Measurements from ENCODE around the gene AIDA.

AIDA gene

DNA sequence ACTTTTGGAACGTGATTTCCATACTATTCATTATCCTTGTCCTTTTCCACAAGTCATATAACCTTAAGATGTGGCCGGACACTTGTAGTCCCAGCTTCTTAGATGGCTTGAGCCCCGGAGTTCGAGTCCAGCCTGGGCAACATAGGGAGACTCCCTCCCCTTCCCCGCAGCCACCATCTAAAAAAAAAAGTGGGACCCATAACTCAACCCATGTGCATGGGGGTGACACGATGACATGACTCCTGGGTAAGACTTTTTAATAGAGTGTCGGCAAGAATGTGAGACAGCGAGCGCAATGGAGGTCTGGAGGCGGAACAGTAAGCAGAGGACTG, 68.7 kb downstream of the AIDA start:
- no peak for DNase-seq

DNA sequence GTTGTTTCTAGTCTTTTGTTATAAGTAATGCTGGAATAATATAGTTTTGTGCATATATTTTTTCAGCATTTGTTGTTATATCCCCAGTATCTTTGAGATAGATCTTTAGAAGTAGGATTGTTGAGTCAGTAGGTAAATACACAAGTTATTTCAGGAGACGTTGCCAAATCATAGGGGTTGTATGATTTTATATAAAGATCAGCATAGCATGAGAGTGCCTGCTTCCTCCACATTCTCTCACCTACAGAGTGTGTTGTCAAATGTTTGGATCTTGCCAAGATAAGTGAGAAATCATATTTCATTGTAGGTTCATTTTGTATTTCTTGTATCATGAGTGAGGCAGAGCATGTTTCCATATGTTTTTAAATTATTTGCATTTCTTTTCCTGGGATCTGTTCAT, 69.8 kb downstream of the AIDA start:
- no peak for DNase-seq

DNA sequence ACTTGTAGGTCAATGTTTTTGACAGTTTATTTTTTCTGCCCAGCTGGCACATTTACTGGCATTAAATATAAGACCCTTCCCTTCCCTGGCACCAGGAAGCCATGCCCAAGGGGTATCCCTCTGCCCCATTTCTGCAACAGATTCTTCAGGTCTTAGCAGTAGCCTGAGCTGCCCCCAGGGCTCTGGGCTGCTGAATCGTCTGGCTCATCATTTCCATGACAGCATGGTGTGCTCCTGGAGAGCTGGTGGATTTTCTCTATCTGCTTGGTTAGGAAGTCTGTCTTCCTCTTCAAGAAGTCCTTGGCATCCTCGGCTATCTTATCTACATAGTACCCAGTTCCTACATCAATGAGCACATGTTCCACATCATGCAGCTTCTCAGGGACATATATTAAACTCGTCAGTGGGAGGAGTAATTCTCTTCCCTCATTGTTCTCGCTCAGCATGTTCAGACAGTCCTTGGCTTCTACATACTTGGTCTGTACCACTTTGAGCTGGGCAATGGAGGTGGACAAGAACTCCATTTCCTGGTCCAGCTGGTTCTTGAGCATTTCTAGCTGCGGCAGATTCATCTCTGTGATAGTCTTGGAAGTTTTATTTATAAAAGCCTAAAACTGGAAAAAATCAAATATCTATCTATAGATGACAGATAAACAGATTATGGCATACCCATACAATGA, 70.9 kb downstream of the AIDA start:
- no peak for DNase-seq

DNA sequence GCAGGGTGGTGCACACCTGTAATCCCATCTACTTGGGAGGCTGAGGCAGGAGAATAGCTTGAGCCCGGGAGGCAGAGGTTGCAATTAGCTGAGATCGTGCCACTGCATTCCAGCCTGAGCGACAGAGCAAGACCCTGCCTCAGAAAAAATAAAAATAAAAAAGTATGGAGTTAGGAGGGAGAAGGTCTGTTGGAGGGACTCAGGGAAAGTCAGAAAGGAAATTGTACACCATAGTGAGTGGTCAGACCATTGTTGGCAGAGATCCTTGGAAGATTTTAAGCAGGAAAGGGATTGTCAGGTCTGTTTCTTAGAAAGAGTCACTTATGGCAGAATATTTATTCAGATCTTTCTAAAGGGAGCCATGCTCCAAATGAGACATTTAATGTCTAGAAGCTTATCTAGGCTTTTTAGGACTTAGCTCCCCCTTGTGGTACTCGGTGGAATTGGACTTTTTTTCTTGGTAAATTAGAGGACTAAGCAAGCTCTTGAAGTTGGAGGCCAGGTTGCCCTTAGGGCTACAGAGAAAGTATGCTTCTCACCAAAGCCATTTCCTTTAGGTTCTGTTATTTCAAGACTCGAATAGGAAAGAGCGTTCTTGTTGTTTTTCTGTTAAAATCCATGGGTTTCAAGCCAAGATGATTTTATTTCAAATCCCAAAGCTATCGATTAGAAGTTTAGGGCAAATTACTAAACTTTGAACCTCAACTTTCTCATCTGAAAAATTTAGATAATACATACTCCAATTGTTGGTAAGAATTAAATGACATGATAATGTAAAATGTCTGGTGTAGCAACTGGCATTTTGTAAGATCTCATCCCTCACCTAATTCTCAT, 77.9 kb downstream of the AIDA start:
- peak; percentile 81 for DNase-seq

DNA sequence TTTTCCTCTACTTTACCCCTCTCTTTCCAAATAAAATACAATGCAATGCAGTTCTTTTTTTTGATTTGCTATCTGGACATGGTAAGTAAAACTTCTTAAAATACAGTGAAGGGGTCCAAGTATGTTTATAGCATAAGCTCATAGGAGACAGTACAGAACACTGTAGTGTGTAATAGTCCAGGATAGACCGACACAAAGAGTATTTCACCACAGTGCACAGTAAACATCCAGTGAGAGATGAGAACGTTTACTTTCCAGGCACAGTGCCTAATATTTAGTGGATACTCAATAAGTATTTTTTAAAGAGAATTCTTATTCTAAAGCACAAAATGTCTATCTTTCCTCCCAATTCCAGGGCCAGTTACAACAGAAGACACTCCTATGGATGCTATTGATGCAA, 79.5 kb downstream of the AIDA start:
- DNase-seq = no peak

DNA sequence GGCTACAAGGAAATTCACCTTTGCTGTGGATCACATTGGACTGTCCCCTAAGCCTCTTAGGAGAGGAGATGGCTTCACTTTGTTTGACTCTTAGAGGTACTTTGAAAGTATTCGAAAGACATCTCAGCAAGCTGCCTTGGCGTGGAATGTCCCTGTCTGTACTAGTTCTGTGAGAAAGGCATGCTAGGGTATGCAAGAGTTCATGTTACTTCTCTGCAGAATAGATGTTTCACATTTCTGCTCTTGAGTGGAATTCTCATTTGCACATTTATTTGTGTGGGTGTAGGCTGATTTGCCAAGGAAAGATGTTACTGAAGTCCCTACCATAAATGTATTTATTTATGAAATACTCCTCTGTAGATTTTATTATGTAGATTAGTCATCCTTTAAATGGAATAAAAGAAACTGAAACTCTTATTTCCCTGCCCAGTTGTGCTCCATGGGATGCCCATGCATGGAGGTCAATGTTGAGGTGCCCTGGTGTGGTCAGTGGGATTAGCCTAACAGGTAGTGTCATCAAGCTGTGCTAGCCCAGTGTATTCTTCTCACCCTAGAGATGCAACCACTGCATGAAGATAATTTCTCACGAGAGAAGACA, 80.6 kb downstream of the AIDA start:
- no peak for DNase-seq

DNA sequence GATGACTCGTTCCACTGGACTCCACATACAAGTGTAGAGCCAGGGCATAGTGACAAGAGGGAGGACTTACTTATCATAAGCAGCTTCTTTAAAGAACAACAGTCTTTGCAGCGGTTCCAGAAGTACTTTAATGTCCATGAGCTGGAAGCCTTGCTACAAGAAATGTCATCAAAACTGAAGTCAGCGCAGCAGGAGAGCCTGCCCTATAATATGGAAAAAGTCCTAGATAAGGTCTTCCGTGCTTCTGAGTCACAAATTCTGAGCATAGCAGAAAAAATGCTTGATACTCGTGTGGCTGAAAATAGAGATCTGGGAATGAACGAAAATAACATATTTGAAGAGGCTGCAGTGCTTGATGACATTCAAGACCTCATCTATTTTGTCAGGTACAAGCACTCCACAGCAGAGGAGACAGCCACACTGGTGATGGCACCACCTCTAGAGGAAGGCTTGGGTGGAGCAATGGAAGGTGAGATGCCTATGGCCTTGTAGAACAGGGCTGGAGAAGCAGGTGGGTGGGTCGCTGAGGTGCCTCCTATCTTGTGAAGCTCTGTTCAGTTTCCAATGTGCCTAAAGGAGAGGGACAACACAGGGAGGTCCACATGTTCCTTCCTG, 82.3 kb downstream of the AIDA start:
- DNase-seq = no peak

DNA sequence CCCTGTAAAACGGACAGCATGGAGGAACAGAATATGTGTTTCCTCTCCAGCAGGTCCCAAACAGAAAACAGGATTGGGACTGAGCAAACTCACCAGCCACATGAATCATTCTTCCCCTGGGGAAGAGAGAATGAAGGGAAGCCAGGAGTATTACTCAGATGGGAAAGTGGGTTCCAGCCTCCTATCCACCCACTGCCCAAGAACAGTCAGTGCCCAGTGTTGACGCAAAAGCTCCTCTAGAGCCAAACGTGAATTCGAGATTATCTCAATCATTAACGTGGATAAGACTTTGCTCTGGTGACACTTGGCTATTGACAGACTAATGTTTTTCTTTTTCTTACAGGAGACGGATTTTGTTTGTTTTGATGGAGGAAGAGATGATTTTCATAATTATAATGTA, 85.1 kb downstream of the AIDA start:
- no peak for DNase-seq

DNA sequence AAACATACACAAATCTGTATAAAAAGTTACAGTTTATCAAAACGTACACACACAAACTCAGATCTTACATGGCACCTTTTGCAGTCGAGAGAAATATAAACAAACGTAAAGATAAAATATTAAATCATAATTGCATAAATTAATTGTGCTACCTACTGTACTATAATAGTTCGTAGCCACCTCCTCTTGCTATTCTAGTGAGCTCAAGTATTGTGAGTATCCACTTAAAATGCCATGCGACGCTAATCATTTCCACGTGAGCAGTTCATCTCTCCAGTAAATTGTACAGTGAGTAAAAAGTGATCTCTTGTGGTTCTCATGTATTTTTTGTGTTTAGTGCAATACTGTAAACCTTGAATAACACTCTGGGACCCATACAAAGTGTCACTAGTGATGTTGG, 88.1 kb downstream of the AIDA start:
- DNase-seq = no peak

DNA sequence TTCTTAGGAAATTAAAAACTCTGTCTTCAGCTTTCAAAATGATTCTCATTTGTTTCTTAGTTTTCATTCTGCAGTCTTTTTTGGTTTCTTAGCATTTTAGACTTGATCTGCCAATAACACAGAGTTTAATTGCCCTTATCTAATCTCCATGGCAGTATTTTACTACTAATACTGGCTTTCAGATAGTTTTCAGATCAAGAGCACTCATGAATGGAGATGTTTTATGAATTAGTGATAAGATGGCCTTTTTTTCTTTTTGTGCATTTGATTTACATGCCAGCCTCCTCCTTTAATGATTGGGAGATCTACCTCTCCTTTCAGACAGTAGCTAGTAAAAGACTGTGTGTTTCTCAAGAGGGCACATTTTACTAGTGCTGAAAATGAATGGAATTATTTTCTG, 88.8 kb downstream of the AIDA start:
- no peak for DNase-seq

DNA sequence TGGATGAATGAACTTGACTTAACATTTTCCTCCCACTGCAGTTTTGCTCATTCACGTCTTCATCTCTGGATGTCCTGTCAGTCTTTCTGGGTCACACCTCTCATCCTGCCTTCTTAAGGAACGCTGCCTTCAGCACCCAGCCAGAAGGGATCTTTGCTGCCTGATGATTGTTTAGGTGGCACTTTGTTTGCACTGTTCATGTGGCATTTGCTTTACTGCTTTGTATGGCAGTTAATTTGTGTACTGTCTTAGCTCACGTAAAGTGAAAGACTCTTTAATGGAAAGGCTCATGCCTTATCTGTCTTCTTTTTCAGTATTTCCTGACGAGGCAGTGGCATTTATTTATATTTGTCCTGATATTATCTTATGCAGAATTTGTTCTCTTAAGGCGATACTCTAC, 89.5 kb downstream of the AIDA start:
- no peak for DNase-seq

DNA sequence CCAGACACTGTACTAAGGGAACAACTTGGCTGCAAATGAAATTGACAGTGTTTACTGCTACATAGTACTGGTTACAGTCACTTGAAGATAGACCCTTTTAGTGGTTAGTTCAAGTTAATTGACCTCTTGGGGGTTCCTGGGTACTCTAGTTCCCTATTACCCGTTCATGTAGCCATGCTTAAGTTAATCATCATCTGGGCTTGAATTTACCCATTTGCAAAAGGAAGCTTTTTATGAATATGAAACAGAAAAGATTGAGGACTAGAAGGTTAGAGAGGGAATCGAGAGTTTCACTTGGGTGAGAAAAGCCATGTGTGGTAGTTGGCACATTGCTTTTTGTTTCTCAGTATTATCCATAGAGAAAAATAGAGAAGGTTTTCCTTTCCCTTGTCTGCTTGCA, 91.7 kb downstream of the AIDA start:
- no peak for DNase-seq

DNA sequence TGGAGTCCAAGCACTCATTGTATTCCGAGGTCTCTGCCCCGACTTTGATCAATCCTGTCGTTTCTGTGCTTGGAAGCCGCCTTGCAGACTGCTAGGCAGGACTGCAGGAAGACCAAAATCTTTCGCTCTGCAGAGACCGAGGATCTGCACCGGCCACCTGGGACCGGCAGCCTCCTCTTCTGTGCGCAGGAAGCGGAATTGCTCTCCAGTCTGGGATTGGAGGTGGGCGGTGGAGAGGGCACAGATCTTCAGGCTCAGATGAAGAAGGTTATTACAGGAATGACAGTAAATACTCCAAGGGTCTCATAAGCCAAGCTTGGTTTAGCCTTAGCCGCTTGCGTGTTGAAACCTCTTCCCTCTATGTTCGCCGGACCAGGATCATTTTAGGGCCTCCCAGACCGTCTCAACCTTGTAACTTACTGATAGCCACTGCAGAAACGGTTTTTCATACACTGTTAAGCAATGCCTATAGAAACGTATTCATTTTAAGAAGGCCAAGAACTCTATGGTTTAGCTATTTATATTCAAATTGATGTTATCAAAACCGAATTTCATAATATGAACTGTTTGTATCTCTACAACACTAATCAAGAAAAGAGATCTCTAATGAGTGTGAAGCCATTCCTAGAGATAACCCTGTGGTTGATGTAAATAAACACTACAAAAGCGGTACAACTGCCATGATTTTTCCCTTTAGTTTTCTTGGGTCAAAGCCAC, 93.3 kb downstream of the AIDA start:
- DNase-seq = peak; percentile 12

All from CD4-positive, alpha-beta T cell treated with Interleukin-6 for 4 hours (primary cell).